Heart right ventricle (tissue), 16 donors: ENCODE results near the gene NTN3. TPM values are rescaled to one million over a fixed set of nuclear protein-coding genes. Genes with fewer than 3 reads are reported as not detected.
A peak's percentile ranks its signal among the peaks of the same experiment; 100 is the strongest.

Experiments used
- ATAC-seq, 8 donors: fragments of 200-7000 bp; cut with Tn5 transposase; one replicate each; pipeline ENCODE4 v1.9.1; 2020; ENCODE audit warnings: mild to moderate bottlenecking in 8 of 8, moderate library complexity in 8 of 8, moderate number of reproducible peaks in 1 of 8
- DNase-seq, 2 donors: peaks; one replicate each; pipeline ENCODE4 v3.0.0-alpha.2; 2020
- H3K27ac ChIP-seq, 10 donors: fragments of 200-600 bp; sonication (generic) in 2 of 10; one replicate each; pipeline versions ENCODE4 v1.5.0 to v1.8.0; 2020 to 2022; ENCODE audit warnings: mild to moderate bottlenecking in 3 of 10
- H3K27me3 ChIP-seq, 7 donors: fragments of 200-600 bp; one replicate each; pipeline ENCODE4 v1.8.0; 2021 to 2022; ENCODE audit warnings: mild to moderate bottlenecking in 2 of 7
- H3K36me3 ChIP-seq, 9 donors: fragments of 200-600 bp; sonication (generic) in 1 of 9; one replicate each; pipeline versions ENCODE4 v1.5.0 to v1.8.0; 2020 to 2022; ENCODE audit warnings: mild to moderate bottlenecking in 2 of 9
- H3K4me1 ChIP-seq, 9 donors: fragments of 200-600 bp; sonication (generic) in 1 of 9; one replicate each; pipeline versions ENCODE4 v1.5.0 to v1.8.0; 2020 to 2022; ENCODE audit warnings: mild to moderate bottlenecking in 4 of 9
- H3K4me3 ChIP-seq, 10 donors: fragments of 200-600 bp; sonication (generic) in 2 of 10; one replicate each; pipeline versions ENCODE4 v1.5.0 to v1.8.0; 2020 to 2022; ENCODE audit warnings: mild to moderate bottlenecking in 7 of 10, moderate library complexity in 2 of 10
- H3K9me3 ChIP-seq, 11 donors: fragments of 200-600 bp in 10 of 11; sonication (generic) in 2 of 11; one replicate each; pipeline versions ENCODE4 v1.5.0 to v1.8.0; 2013 to 2022; ENCODE audit warnings: mild to moderate bottlenecking in 2 of 11, control low read depth in 1 of 11, moderate library complexity in 1 of 11
- CTCF ChIP-seq, 9 donors: fragments of 200-600 bp; sonication (generic) in 2 of 9; IDR thresholded peaks; one replicate each; pipeline versions ENCODE4 v1.5.0 to v1.8.0; 2021 to 2022; ENCODE audit warnings: antibody characterized with exemption in 9 of 9, mild to moderate bottlenecking in 5 of 9, moderate library complexity in 1 of 9
- WGBS, 2 donors: extraction: QIAGEN DNeasy Blood & Tissue Kit; methylation state at CpG; one replicate each; pipeline ENCODE4 v1.1.7; 2013; ENCODE audit warnings: inconsistent platforms in 1 of 2; 5-methylcytosine and 5-hydroxymethylcytosine counted together
- intact Hi-C, 10 donors: fragments of 100-400 bp; cut with DNase I; formaldehyde crosslinking; loops; one replicate each; pipeline versions ENCODE4 v1.11.1 to v1.14.2; 2022
- polyA plus RNA-seq, 2 donors: library from polyadenylated mRNA; stranded (reverse); fragments of 200-250 nt; gene quantifications; one replicate each; pipeline ENCODE4 v1.2.3, GENCODE V29; 2013
- total RNA-seq, 10 donors: library from RNA; stranded (reverse); fragmentation: NEBNext Ultra II Directional in 3 of 10; extraction: Animal tissue kit (Norgen Biotek cat#: 25700) in 3 of 10; gene quantifications; one replicate each; pipeline versions ENCODE4 v1.2.1 to v1.2.4, GENCODE V29; 2021 to 2023
- donor health status: Arrhythmogenic right ventricular cardiomyopathy.
- donor health status: ischemic (EF 13 %, LVEDD 7.1; RV severe dilation, severe dysfunction).
- donor health status: healthy with polysubstance abuse.
- donor health status: DM: no; HTN: yes; CAD: no.
- donor health status: DM: no; HTN: no; CAD: no.
- donor health status: ischemic (EF 25% LVEDD 6.9; RV normal size, moderate dysfunction).
- donor health status: ischemic (EF 25% LVEDD 5.7; RV mildly dilated, moderate dysfunction).
- donor health status: healthy.
- donor health status: DM: yes; HTN: yes; CAD: no.
- donor health status: Ischemic cardiomyopathy.
- donor health status: ischemic (EF 35%, LVEDD 5.7; RV mildly dilated, moderate dysfunction).
- donor health status: nonischemic (EF 11% LVEDD 7.7; RV severe dilation, severe dysfunction).
- donor health status: DM: yes; HTN: yes; CAD: no.
- donor health status: PGD.
- donor health status: ischemic (EF 29% LVEDD 5.4; RV normal size, mild dysfunction).
- donor health status: nonischemic (EF 23%, LVEDD 6.1; RV moderate dilation, normal function).

The NTN3 gene
- total and polyA plus RNA-seq, 12 donors: 0.12 to 0.18 (median 0.17) TPM; not detected in 9

- Histone ChIP-seq H3K9me3 (no peaks in the 10 kb centered on the region), H3K4me1 (peaks cover 28 to 48% (median 41%) of the 10 kb centered on the region in 9 donors), H3K36me3 (peaks cover 0 to 27% (median 0%) of the 10 kb centered on the region in 9 donors), H3K27ac (peak overlapping the region in 9 of 10 donors; percentile 34 to 75 (median 56)), H3K27me3 (no peaks in the 10 kb centered on the region), H3K4me3 (no peak overlapping the region)
- peak in 4 of 9 donors; percentile 8 to 37 (median 26) for TF ChIP-seq CTCF (IDR thresholded peaks at IDR 0.05)
- WGBS, 2 donors: 27 to 31% methylated on average over 20 to 21 of the region's 21 CpGs
- peak; percentile 75 to 87 for DNase-seq
- intact Hi-C loops: loop anchor here in 6 of 10 donors (2.0 to 5.0 kb wide), 3 partner anchors 22 to 155 kb away; partner anchors contain the start of genes CCNF (in 4 of the 6), ABCA3 (in 2 of the 6) and TBC1D24 (in 1 of the 6)
- ATAC-seq: peak; percentile 34 to 75 (median 65)
Measured at GRCh38 chr16:2497116-2497630, 26.1 kb downstream of the NTN3 start.

DNA sequence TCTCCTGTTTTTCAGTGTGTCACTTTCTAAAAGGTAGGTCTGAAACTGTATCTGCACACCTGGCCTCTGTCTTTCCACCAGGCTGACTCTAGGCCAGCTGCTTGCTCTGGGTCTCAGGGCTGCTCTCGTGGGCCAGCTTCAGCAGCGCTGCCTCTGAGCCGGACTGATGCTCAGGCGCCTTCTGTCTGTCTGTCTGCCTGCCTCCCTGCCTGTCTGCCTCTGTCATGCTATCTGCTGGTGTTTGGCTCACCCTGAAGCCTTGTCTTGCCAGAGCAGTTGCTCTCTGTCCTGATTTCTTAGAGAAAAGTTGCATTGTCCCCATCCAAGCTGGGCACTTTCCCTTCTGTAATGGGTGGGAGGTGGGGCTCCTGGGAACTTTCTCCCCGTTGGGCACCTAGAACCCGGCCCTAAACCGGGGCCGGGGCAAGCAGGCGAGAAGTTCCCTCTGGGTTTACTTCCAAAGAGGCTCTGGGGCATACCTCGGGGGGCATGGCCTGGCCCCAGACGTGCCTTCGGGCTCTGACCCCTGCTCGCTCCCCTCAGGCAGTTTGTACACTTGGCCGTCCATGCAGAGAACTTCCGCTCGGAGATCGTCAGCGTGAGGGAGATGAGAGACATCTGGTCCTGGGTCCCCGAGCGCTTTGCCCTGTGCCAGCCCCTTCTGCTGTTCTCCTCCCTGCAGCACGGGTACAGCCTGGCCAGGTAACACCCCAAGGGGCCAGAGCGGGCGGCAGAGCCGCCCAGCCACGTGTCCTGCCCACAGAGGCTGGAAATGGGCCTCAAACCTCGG is 26.8 kb downstream of the NTN3 start:
- Histone ChIP-seq H3K4me1 (peaks cover 28 to 55% (median 43%) of the 10 kb centered on the region in 9 donors), H3K36me3 (peaks cover 0 to 27% (median 0%) of the 10 kb centered on the region in 9 donors), H3K9me3 (no peaks in the 10 kb centered on the region), H3K4me3 (no peak overlapping the region), H3K27ac (peak overlapping the region in 9 of 10 donors; percentile 32 to 75 (median 56)), H3K27me3 (no peaks in the 10 kb centered on the region)
- 79 to 81% methylated on average over 26 of the region's 26 CpGs for WGBS, 2 donors
- ATAC-seq (no peak), DNase-seq (no peak)
- intact Hi-C loops: loop anchor here in 6 of 10 donors (2.0 to 5.0 kb wide), 3 partner anchors 23 to 156 kb away; partner anchors contain the start of genes CCNF (in 4 of the 6), ABCA3 (in 2 of the 6) and TBC1D24 (in 1 of the 6)
- no peak for TF ChIP-seq CTCF (IDR thresholded peaks at IDR 0.05)

DNA sequence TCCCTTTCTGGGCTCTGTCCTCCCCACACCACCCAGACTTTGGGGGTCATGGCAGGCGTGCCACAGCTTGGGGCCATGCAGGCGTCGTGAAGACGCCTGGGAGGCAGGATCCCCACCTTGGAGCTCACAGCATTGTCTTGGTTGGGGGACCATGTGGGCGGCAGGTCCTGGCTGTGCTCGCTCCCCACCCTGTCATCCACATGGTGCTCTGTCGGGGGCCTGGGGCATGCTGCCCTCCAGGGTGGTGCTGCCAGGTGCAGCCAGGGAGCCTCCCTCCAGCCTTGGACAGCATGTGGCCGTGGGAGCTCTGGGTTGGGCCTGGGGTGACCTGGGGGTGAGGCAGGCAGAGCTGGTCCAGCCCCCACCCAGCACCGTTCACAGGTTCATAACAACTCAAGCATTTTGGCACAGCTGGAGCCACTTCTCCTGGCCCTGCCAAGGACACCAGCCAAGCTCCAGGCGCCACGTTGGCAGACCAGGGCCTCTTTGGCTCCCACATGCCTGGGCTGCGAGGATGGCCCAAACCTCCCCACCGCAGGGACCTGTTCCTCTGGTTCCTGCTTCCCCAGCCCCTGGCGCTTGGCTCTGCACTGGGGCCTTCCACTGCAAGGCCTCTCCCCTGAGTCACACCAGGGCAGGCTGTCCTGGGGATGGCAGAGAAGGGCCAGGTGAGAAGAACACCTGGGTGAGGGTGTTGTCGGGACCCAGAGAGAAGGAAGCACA is 27.6 kb downstream of the NTN3 start:
- 71 to 78% methylated on average over 15 of the region's 15 CpGs for WGBS, 2 donors
- Histone ChIP-seq H3K9me3 (no peaks in the 10 kb centered on the region), H3K4me3 (no peak overlapping the region), H3K4me1 (peaks cover 28 to 58% (median 45%) of the 10 kb centered on the region in 9 donors), H3K27ac (peak overlapping the region in 7 of 10 donors; percentile 32 to 75 (median 59)), H3K27me3 (no peaks in the 10 kb centered on the region), H3K36me3 (peaks cover 0 to 27% (median 0%) of the 10 kb centered on the region in 9 donors)
- TF ChIP-seq CTCF (IDR thresholded peaks at IDR 0.05): no peak
- intact Hi-C loops: loop anchor here in 5 of 10 donors (5.0 kb wide), 2 partner anchors 71 to 156 kb away; partner anchors contain the start of genes CCNF (in 4 of the 5) and ABCA3 (in 2 of the 5)
- ATAC-seq (peak in 5 of 8 donors; percentile 20 to 35 (median 31)), DNase-seq (peak in 1 of 2 donors; percentile 59)
